ENCODE measurements around the gene MRPS25. TPM values are rescaled to one million over a fixed set of nuclear protein-coding genes. Genes with fewer than 3 reads are reported as not detected.

The MRPS25 gene
- total RNA-seq, 1 experiment from 2014 or later = 45.2 TPM

DNA sequence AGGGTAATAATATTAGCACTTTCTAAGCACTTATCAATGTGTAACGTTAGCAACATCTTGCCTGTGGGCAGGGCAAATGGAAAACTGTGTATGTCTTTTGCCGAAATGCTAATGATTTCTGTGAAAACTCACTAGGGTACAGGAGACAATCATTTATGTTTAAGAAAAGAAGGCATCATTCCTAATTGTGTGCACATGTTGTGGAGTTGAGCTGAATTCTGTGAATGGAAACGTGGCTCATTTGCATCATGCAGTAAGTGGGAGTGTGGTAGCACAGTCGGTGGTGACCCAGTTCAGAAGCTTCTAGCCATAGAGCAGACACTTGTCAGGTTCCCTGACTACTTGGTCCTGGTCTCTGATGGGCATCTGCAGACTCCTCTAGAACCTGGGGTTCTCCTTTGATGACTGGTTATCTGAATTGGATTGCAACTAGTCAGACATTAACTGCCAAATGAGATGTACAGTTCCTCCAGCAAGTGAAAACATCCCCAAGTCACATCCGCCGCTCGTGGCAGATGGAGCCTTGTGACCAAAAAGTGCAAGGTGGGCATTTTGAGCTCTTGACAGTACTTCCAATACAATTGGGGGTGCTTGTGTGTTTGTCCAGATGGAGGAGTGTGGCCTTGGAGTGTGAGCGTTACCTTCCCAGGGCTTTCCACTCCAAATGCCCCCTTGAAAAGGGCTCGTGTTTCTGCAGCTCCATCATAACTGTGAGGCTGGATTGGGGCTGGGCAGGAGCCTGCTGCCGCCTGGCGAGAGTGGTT lies 21.5 kb downstream of the MRPS25 start:
- Histone ChIP-seq H3K4me3 (ENCODE audit: low read depth in 2 of 2, low read length in 2 of 2) (no peak overlapping the region), H3K36me3 (ENCODE audit: control insufficient read depth, insufficient read depth, low read length) (peaks cover 18% of the 10 kb centered on the region), H3K9me3 (ENCODE audit: control insufficient read depth, insufficient read depth, low read depth, low read length) (no peaks in the 10 kb centered on the region), H3K4me1 (ENCODE audit: control insufficient read depth, insufficient read depth, low read length) (no peaks in the 10 kb centered on the region), H3K27ac (ENCODE audit: low read length) (no peak overlapping the region), H3K27me3 (ENCODE audit: control insufficient read depth, insufficient read depth, low read length) (no peaks in the 10 kb centered on the region)
- no peak for DNase-seq (ENCODE audit: low read depth, low spot score)
- TF ChIP-seq, protein P1, sequence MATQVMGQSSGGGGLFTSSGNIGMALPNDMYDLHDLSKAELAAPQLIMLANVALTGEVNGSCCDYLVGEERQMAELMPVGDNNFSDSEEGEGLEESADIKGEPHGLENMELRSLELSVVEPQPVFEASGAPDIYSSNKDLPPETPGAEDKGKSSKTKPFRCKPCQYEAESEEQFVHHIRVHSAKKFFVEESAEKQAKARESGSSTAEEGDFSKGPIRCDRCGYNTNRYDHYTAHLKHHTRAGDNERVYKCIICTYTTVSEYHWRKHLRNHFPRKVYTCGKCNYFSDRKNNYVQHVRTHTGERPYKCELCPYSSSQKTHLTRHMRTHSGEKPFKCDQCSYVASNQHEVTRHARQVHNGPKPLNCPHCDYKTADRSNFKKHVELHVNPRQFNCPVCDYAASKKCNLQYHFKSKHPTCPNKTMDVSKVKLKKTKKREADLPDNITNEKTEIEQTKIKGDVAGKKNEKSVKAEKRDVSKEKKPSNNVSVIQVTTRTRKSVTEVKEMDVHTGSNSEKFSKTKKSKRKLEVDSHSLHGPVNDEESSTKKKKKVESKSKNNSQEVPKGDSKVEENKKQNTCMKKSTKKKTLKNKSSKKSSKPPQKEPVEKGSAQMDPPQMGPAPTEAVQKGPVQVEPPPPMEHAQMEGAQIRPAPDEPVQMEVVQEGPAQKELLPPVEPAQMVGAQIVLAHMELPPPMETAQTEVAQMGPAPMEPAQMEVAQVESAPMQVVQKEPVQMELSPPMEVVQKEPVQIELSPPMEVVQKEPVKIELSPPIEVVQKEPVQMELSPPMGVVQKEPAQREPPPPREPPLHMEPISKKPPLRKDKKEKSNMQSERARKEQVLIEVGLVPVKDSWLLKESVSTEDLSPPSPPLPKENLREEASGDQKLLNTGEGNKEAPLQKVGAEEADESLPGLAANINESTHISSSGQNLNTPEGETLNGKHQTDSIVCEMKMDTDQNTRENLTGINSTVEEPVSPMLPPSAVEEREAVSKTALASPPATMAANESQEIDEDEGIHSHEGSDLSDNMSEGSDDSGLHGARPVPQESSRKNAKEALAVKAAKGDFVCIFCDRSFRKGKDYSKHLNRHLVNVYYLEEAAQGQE (IDR thresholded peaks at IDR 0.05; ENCODE audit: insufficient read depth in 1 of 2, low read depth in 2 of 2, low read length in 1 of 2) = no peak
- TF ChIP-seq SIN3A (IDR thresholded peaks at IDR 0.05; ENCODE audit: borderline replicate concordance, insufficient read depth, low read depth, low read length) = no peak
- no peak for TF ChIP-seq TCF7L2 (IDR thresholded peaks at IDR 0.05; ENCODE audit: low read depth, low read length)
- TF ChIP-seq, protein P2, sequence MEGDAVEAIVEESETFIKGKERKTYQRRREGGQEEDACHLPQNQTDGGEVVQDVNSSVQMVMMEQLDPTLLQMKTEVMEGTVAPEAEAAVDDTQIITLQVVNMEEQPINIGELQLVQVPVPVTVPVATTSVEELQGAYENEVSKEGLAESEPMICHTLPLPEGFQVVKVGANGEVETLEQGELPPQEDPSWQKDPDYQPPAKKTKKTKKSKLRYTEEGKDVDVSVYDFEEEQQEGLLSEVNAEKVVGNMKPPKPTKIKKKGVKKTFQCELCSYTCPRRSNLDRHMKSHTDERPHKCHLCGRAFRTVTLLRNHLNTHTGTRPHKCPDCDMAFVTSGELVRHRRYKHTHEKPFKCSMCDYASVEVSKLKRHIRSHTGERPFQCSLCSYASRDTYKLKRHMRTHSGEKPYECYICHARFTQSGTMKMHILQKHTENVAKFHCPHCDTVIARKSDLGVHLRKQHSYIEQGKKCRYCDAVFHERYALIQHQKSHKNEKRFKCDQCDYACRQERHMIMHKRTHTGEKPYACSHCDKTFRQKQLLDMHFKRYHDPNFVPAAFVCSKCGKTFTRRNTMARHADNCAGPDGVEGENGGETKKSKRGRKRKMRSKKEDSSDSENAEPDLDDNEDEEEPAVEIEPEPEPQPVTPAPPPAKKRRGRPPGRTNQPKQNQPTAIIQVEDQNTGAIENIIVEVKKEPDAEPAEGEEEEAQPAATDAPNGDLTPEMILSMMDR (IDR thresholded peaks at IDR 0.05) = no peak
- no peak for TF ChIP-seq POLR2AphosphoS5 (IDR thresholded peaks at IDR 0.05; ENCODE audit: low read depth, low read length)
- intact Hi-C loops (cut with micrococcal nuclease; ENCODE audit: unreplicated experiment) = no loop called here
- POLR2A ChIA-PET = interaction anchor here (0.5 kb wide), 1 partner anchor 89 kb away, joined by 5 read pairs; no protein-coding TSS in a partner anchor
- BruUV-seq (replicated peaks) = no TSS peak
- in situ Hi-C loops (cut with HindIII; ENCODE audit: low pct_unique_long_range_greater_than_20kb, low sequenced_read_pairs) = no loop called here
- CTCF ChIA-PET = no interaction called here
- no peak for ATAC-seq

DNA sequence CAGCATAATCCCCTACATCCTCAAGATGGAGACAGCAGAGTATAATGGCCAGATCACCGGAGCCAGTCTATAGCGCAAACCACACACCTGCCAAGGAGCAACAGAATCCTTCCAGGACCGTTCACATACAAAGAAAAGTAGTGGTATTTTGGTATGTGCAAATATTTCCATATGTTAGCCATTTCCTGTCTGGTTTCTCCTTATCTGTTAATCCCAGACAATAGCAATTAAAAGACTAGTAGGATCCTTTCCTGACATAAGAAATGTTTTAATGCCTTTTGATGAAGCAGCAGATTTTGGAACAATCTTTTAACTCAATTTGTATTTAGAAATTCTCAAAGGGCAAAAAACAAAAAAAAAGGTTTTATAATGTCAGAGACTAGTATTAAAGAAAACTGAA lies 22.2 kb downstream of the MRPS25 start:
- no peak overlapping the region for H3K27ac ChIP-seq (ENCODE audit: low read length)
- in situ Hi-C loops (cut with HindIII; ENCODE audit: low pct_unique_long_range_greater_than_20kb, low sequenced_read_pairs) = no loop called here
- no peak for DNase-seq (ENCODE audit: low read depth, low spot score)

More for the DNA sequence above, 22.2 kb downstream of the MRPS25 start:
- CTCF ChIA-PET = no interaction called here
- no peak for TF ChIP-seq SIN3A (IDR thresholded peaks at IDR 0.05; ENCODE audit: borderline replicate concordance, insufficient read depth, low read depth, low read length)
- no peak for TF ChIP-seq TCF7L2 (IDR thresholded peaks at IDR 0.05; ENCODE audit: low read depth, low read length)
- TF ChIP-seq, protein P1 (IDR thresholded peaks at IDR 0.05; ENCODE audit: insufficient read depth in 1 of 2, low read depth in 2 of 2, low read length in 1 of 2) = no peak
- TF ChIP-seq POLR2AphosphoS5 (IDR thresholded peaks at IDR 0.05; ENCODE audit: low read depth, low read length) = no peak
- ATAC-seq = no peak
- no peaks in the 10 kb centered on the region for H3K9me3 ChIP-seq (ENCODE audit: control insufficient read depth, insufficient read depth, low read depth, low read length)
- H3K27me3 ChIP-seq (ENCODE audit: control insufficient read depth, insufficient read depth, low read length) = no peaks in the 10 kb centered on the region
- POLR2A ChIA-PET = no interaction called here
- H3K36me3 ChIP-seq (ENCODE audit: control insufficient read depth, insufficient read depth, low read length) = peaks cover 13% of the 10 kb centered on the region
- H3K4me3 ChIP-seq (ENCODE audit: low read depth in 2 of 2, low read length in 2 of 2) = no peak overlapping the region
- BruUV-seq (replicated peaks) = TSS peak; percentile 12
- H3K4me1 ChIP-seq (ENCODE audit: control insufficient read depth, insufficient read depth, low read length) = no peaks in the 10 kb centered on the region
- intact Hi-C loops (cut with micrococcal nuclease; ENCODE audit: unreplicated experiment) = no loop called here
